GM18907 (cell line): ENCODE data around the gene TP73.

Experiments used
- ATAC-seq: cut with Tn5 transposase; IDR thresholded peaks from one replicate; pipeline ENCODE4 v1.9.1; 2021; ENCODE audit warnings: mild to moderate bottlenecking, moderate library complexity; ENCODE audit not compliant: unreplicated experiment

The TP73 gene

DNA sequence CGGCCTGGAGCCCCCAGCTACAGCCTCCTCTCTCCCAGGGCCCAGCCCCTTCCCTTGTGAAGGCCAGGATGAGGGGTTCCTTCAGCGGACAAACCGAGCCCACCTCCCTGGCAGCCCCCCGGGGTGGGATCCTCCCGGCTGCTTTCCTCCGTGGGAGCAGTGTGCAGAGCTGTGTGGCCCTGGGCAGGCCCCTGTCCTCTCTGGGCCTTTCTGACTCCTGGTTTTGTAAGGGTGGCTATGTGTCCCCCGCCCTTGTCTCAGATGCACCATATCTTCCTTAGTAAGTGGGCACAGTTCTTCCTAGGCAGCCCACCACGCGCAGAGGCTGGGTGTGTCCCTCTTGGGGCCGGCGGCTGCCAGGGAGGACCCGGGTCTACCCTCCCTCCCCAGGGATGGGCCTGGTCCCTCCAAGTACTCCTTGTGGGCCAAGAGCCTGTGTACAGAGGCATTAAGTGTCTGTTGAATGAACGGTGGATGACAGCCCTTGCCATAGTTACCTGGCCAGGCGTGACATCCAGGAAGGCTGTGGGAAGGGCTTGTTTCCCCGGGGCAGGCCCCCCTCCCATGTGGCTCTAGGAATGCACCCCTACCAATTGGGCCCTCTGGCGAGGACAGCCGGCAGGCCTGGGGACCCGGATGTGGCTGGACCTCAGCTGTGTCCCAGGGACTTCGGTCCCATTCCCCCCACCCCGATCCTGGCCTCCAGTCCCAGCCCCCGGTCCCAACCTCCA is 124.1 kb downstream of the TP73 start:
- ATAC-seq = no peak

DNA sequence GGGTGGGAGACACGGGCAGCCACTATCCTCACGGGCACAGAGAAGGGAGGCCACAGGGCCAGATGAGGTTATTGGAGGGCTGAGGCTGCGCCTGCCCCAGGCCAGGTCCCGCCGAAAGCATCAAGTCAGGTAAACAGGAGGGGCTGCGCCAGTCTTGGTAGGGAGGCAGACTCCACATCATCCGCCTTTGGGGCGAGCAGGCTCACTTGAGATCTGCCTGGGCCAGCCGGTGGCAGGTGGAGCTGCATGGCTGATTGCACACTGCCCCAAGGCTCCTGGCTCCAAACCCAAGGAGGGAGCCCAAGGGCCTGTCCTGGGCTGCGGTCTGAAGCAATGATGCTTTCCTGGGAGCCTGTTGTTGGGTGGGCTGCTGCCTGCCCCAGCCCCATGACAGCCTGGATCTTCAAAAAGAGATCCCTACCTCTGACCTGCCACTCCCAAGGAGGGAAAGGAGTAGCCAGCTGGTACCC is 124.8 kb downstream of the TP73 start:
- ATAC-seq = no peak

- no peak for ATAC-seq
Measured at GRCh38 chr1:3777647-3778589, 125.6 kb downstream of the TP73 start.

- ATAC-seq = no peak
Measured at GRCh38 chr1:3778590-3779264, 126.4 kb downstream of the TP73 start.

GRCh38 chr1:3779265-3779911 is 127.1 kb downstream of the TP73 start:
- ATAC-seq = no peak

- no peak for ATAC-seq
Measured at GRCh38 chr1:3779912-3780416, 127.6 kb downstream of the TP73 start.

- no peak for ATAC-seq
Measured at GRCh38 chr1:3780901-3781300, 128.6 kb downstream of the TP73 start.

DNA sequence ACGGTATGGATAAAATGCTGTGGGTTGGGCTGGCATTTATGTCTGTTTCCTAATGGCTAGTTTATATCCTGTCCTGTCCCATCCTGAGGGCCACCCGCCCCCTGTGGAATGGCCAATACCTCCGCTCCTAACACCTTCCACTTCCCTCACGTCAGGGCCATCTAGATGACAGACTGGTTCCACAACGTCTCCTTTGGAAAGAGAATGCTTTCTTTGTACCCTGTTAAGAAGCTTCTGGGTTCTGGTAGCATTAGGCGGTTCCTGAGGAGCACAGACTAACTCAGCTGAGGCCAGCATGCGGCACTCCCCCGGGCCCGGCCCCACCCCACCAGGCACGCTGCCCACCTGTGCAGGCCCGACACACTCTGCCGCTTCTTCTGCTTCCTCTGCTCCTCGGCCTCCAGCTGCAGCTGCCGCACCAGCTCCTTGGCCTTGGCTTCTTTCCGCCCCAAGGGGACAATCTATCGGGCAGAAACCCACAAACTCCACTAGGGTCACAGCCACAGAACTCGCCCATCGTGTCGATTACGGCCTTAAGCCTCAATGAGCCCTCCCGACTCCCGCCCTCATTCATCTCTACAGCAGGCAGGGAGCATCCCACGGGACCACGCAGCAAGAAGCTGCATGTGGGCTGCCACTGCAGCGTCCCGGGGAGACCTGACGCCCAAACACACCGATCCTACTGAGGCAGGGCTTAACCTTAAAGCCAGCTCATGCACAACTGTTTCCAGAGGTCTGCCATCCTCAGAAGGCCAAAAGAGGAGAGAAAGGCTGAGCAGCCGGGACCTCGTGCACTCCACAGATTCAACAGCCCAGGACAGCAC is 131.5 kb downstream of the TP73 start:
- no peak for ATAC-seq

DNA sequence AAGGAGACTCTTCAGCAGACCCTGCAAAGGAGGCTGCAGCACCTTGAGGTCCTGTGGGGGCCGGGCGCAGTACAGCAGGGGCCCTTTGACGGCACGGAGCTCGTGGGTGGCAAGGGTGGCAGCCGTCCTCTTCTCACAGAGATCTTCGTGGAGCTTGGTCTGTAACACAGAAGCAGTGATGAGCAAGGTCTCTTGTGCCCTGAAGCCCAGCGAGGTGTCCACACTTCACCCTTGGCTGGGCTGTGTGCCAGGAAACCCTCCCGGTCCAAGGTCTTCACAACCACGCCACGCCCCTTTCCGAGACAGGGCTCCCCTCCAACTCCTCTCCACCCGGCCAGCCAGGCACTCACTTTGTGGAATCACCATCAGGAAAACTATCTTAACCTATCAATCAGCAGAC is 132.7 kb downstream of the TP73 start:
- no peak for ATAC-seq

GRCh38 chr1:3785456-3786157 is 133.3 kb downstream of the TP73 start:
- no peak for ATAC-seq
